Gastrocnemius medialis (tissue), 4 donors: Measurements from ENCODE around the gene PDE6A. TPM values are rescaled to one million over a fixed set of nuclear protein-coding genes. Genes with fewer than 3 reads are reported as not detected.

ENCODE experiments used
- ATAC-seq, 2 donors: fragments of 150-250 bp; one replicate each; pipeline ENCODE4 v1.9.1; 2016
- DNase-seq, 2 donors: peaks; one replicate each; pipeline ENCODE4 v3.0.0-alpha.2; 2019
- H3K27ac ChIP-seq, 4 donors: fragments of 200-600 bp; sonication (generic); 1 replicate in 1 of 4; 2 replicates in 3 of 4; pipeline ENCODE4 v1.5.1; 2016 to 2018; ENCODE audit warnings: mild to moderate bottlenecking in 2 of 4, moderate library complexity in 1 of 4
- H3K27me3 ChIP-seq, 3 donors: fragments of 200-600 bp; sonication (generic) in 2 of 3; 1 replicate in 1 of 3; 2 replicates in 2 of 3; pipeline versions ENCODE4 v1.5.1 to v1.6.0; 2016 to 2019; ENCODE audit warnings: mild to moderate bottlenecking in 1 of 3, moderate library complexity in 1 of 3
- H3K36me3 ChIP-seq, 2 donors: fragments of 200-600 bp; sonication (generic) in 1 of 2; one replicate each; pipeline ENCODE4 v1.5.1; 2017 to 2018
- H3K4me1 ChIP-seq, 2 donors: fragments of 200-600 bp; sonication (generic) in 1 of 2; one replicate each; pipeline ENCODE4 v1.5.1; 2016 to 2017; ENCODE audit warnings: mild to moderate bottlenecking in 2 of 2
- H3K4me3 ChIP-seq, 4 donors: fragments of 200-600 bp; sonication (generic) in 3 of 4; 1 replicate in 1 of 4; 2 replicates in 3 of 4; pipeline ENCODE4 v1.5.1; 2016 to 2019; ENCODE audit warnings: mild to moderate bottlenecking in 2 of 4
- H3K9me3 ChIP-seq, 3 donors: fragments of 200-600 bp; sonication (generic) in 2 of 3; 1 replicate in 1 of 3; 2 replicates in 2 of 3; pipeline ENCODE4 v1.5.1; 2016 to 2019
- CTCF ChIP-seq, 5 experiments: fragments of 450-650 bp in 3 of 5; fragments of 200-600 bp in 2 of 5; sonication (generic) in 2 of 5; IDR thresholded peaks in 4 of 5; conservative IDR thresholded peaks in 1 of 5; 1 replicate in 4 of 5; 2 replicates in 1 of 5; pipeline ENCODE4 v1.5.1; 2016 to 2019; ENCODE audit warnings: antibody characterized with exemption in 5 of 5, mild to moderate bottlenecking in 3 of 5, moderate library complexity in 3 of 5
- POLR2A ChIP-seq, 2 donors: fragments of 450-650 bp; IDR thresholded peaks; one replicate each; pipeline ENCODE4 v1.6.1; 2017; ENCODE audit warnings: antibody characterized with exemption in 2 of 2, mild to moderate bottlenecking in 2 of 2, moderate library complexity in 2 of 2
- in situ Hi-C, 4 donors: fragments of 200-750 bp; cut with MboI; loops; one replicate each; pipeline versions ENCODE4 v1.15.0 to v1.8.0; 2017; ENCODE audit warnings: low sequenced_read_pairs in 4 of 4
- intact Hi-C: fragments of 100-400 bp; cut with DNase I; formaldehyde crosslinking; loops from one replicate; pipeline ENCODE4 v1.15.1; 2023; ENCODE audit warnings: low total_unique reads
- total RNA-seq, 4 donors: library from RNA; depleted of rRNA; stranded (reverse); fragments of >200 nt; gene quantifications; one replicate each; pipeline versions ENCODE4 v1.1.0 to v1.2.3, GENCODE V29; 2016

Gene PDE6A
- total RNA-seq = not detected

- H3K27me3 ChIP-seq = no peaks in the 10 kb centered on the region
- intact Hi-C loops (no loop called here), in situ Hi-C loops (no loop called here)
- no peaks in the 10 kb centered on the region for H3K9me3 ChIP-seq
- H3K36me3 ChIP-seq = no peaks in the 10 kb centered on the region
- no peak within 1 kb of the TSS for H3K4me3 ChIP-seq
- no peaks in the 10 kb centered on the region for H3K4me1 ChIP-seq
- TF ChIP-seq CTCF (IDR thresholded peaks at IDR 0.05 in 4 of 5, conservative IDR thresholded peaks at IDR 0.05 in 1 of 5) (no peak), POLR2A (IDR thresholded peaks at IDR 0.05) (no peak)
- no peak within 1 kb of the TSS for H3K27ac ChIP-seq
- DNase-seq (no peak), ATAC-seq (no peak)
Observed at GRCh38 chr5:149944666-149945065, at the start of gene PDE6A. Gene PDE6A, minus strand, starts transcription at chr5:149944793. Its CDS starts 120 bp downstream, at chr5:149944673.

GRCh38 chr5:149993471-149993870 lies 48.9 kb upstream of the PDE6A start:
- in situ Hi-C loops = loop anchor here in 2 of 4 donors (10.0 kb wide), 1 partner anchor 359 kb away; no protein-coding TSS in a partner anchor
- Histone ChIP-seq H3K27ac (peak overlapping the region in 1 of 4 donors; percentile 13), H3K4me3 (no peak overlapping the region), H3K36me3 (peaks cover 0 to 9% of the 10 kb centered on the region in 2 donors), H3K4me1 (peaks cover 19 to 29% of the 10 kb centered on the region in 2 donors), H3K9me3 (no peaks in the 10 kb centered on the region), H3K27me3 (no peaks in the 10 kb centered on the region)
- intact Hi-C loops = loop anchor here (5.0 kb wide), 1 partner anchor 141 kb away; no protein-coding TSS in a partner anchor
- no peak for TF ChIP-seq CTCF (IDR thresholded peaks at IDR 0.05 in 4 of 5, conservative IDR thresholded peaks at IDR 0.05 in 1 of 5)
- no peak for TF ChIP-seq POLR2A (IDR thresholded peaks at IDR 0.05)
- no peak for DNase-seq
- no peak for ATAC-seq

GRCh38 chr5:149990518-149991376 lies 46.2 kb upstream of the PDE6A start:
- peak; percentile 84 to 94 for ATAC-seq
- Histone ChIP-seq H3K4me1 (peaks cover 19 to 27% of the 10 kb centered on the region in 2 donors), H3K27ac (no peak overlapping the region), H3K4me3 (no peak overlapping the region), H3K27me3 (no peaks in the 10 kb centered on the region), H3K36me3 (peaks cover 0 to 3% of the 10 kb centered on the region in 2 donors), H3K9me3 (no peaks in the 10 kb centered on the region)
- TF ChIP-seq POLR2A (IDR thresholded peaks at IDR 0.05) (no peak), CTCF (IDR thresholded peaks at IDR 0.05 in 4 of 5, conservative IDR thresholded peaks at IDR 0.05 in 1 of 5) (peak; percentile 87 to 96 (median 91))
- DNase-seq = peak; percentile 32 to 75
- intact Hi-C loops = loop anchor here (1.0 to 5.0 kb wide), 4 partner anchors 54 to 353 kb away; no protein-coding TSS in a partner anchor
- in situ Hi-C loops = loop anchor here in 2 of 4 donors (10.0 kb wide), 1 partner anchor 356 kb away; no protein-coding TSS in a partner anchor

GRCh38 chr5:149988126-149988525 lies 43.5 kb upstream of the PDE6A start:
- H3K27ac ChIP-seq = no peak overlapping the region
- intact Hi-C loops = no loop called here
- ATAC-seq = no peak

More at GRCh38 chr5:149988126-149988525, 43.5 kb upstream of the PDE6A start:
- H3K27me3 ChIP-seq = no peaks in the 10 kb centered on the region
- peaks cover 0 to under 1% of the 10 kb centered on the region in 2 donors for H3K4me1 ChIP-seq
- in situ Hi-C loops = loop anchor here (5.0 kb wide), 4 partner anchors 136 to 351 kb away; no protein-coding TSS in a partner anchor
- DNase-seq = no peak
- H3K36me3 ChIP-seq = no peaks in the 10 kb centered on the region
- no peak for TF ChIP-seq POLR2A (IDR thresholded peaks at IDR 0.05)
- TF ChIP-seq CTCF (IDR thresholded peaks at IDR 0.05 in 4 of 5, conservative IDR thresholded peaks at IDR 0.05 in 1 of 5) = no peak
- no peak overlapping the region for H3K4me3 ChIP-seq
- no peaks in the 10 kb centered on the region for H3K9me3 ChIP-seq
